ENCODE measurements around the gene PLEKHJ1. TPM values are rescaled to one million over a fixed set of nuclear protein-coding genes. Genes with fewer than 3 reads are reported as not detected.
A peak's percentile ranks its signal among the peaks of the same experiment; 100 is the strongest.

PLEKHJ1 gene
- total RNA-seq, 4 donors from 2014 or later = 156 to 298 (median 227) TPM

- H3K4me1 ChIP-seq = peaks cover 0 to 45% (median 27%) of the 10 kb centered on the region in 4 donors
- peak overlapping the region in 3 of 4 donors; percentile 29 to 52 (median 38) for H3K4me3 ChIP-seq
- H3K27me3 ChIP-seq = peaks cover 0 to 43% of the 10 kb centered on the region in 2 donors
- no peak for DNase-seq
- TF ChIP-seq POLR2A (IDR thresholded peaks at IDR 0.05) = no peak
- TF ChIP-seq CTCF (IDR thresholded peaks at IDR 0.05) = no peak
- peaks cover 0 to 25% (median 0%) of the 10 kb centered on the region in 3 donors for H3K36me3 ChIP-seq
- no peaks in the 10 kb centered on the region for H3K9me3 ChIP-seq
- no peak overlapping the region for H3K27ac ChIP-seq
These were observed 15.3 kb upstream of the PLEKHJ1 start for GRCh38 chr19:2251106-2252054.

GRCh38 chr19:2250766-2251105, 14.6 kb upstream of the PLEKHJ1 start:
- no peak for DNase-seq
- Histone ChIP-seq H3K9me3 (no peaks in the 10 kb centered on the region), H3K4me3 (peak overlapping the region in 3 of 4 donors; percentile 29 to 52 (median 38)), H3K27ac (no peak overlapping the region), H3K27me3 (peaks cover 0 to 43% of the 10 kb centered on the region in 2 donors), H3K36me3 (peaks cover 0 to 32% (median 0%) of the 10 kb centered on the region in 3 donors), H3K4me1 (peaks cover 0 to 45% (median 26%) of the 10 kb centered on the region in 4 donors)
- TF ChIP-seq POLR2A (IDR thresholded peaks at IDR 0.05) (no peak), CTCF (IDR thresholded peaks at IDR 0.05) (no peak)

GRCh38 chr19:2249880-2250765, 14.0 kb upstream of the PLEKHJ1 start:
- no peak overlapping the region for H3K27ac ChIP-seq
- no peaks in the 10 kb centered on the region for H3K9me3 ChIP-seq
- no peak for TF ChIP-seq CTCF (IDR thresholded peaks at IDR 0.05)
- TF ChIP-seq POLR2A (IDR thresholded peaks at IDR 0.05) = no peak
- no peak overlapping the region for H3K4me3 ChIP-seq
- H3K27me3 ChIP-seq = peaks cover 0 to 43% of the 10 kb centered on the region in 2 donors
- no peak for DNase-seq
- peaks cover 0 to 45% (median 26%) of the 10 kb centered on the region in 4 donors for H3K4me1 ChIP-seq
- peaks cover 0 to 38% (median 0%) of the 10 kb centered on the region in 3 donors for H3K36me3 ChIP-seq

- no peak within 1 kb of the TSS for H3K27ac ChIP-seq
- no peaks in the 10 kb centered on the region for H3K9me3 ChIP-seq
- H3K4me1 ChIP-seq = peaks cover under 1 to 46% (median 26%) of the 10 kb centered on the region in 4 donors
- peaks cover 0 to 47% (median 0%) of the 10 kb centered on the region in 3 donors for H3K36me3 ChIP-seq
- DNase-seq = no peak
- TF ChIP-seq CTCF (IDR thresholded peaks at IDR 0.05) (no peak), POLR2A (IDR thresholded peaks at IDR 0.05) (no peak)
- H3K27me3 ChIP-seq = peaks cover 0 to 43% of the 10 kb centered on the region in 2 donors
- no peak within 1 kb of the TSS for H3K4me3 ChIP-seq
These were observed 13.1 kb upstream of the PLEKHJ1 start, which contains the start of gene AMH for GRCh38 chr19:2249010-2249866. Gene AMH, plus strand, starts transcription at chr19:2249323. Its CDS starts 10 bp downstream, at chr19:2249333.
